RWPE1 (cell line): ENCODE results near the gene TNRC6C.
"Not testable (repeated sequence)": the region's sequence is repeated elsewhere in the genome, so short reads cannot be mapped to it uniquely, and the experiment has no call there.

Experiments used
- CTCF ChIA-PET: fragments of 350-600 bp; sonication (Branson Sonifier 250); formaldehyde crosslinking; extraction: SDS; loops from one replicate; lab custom pipeline; 2021; lab: Yijun Ruan, JAX
- POLR2A ChIA-PET: fragments of 400-600 bp; formaldehyde crosslinking; extraction: SDS; loops from one replicate; lab custom pipeline; 2020; ENCODE audit warnings: antibody characterized with exemption; ENCODE audit not compliant: low non-redundant PET; lab: Yijun Ruan, JAX
- DNase-seq: peaks from one replicate; pipeline ENCODE4 v3.0.0; 2012; ENCODE audit warnings: low spot score
- H3K27ac ChIP-seq: fragments of 450-650 bp; 2 replicates; pipeline ENCODE4 v1.5.1; 2017
- CTCF ChIP-seq: fragments of 450-650 bp; conservative IDR thresholded peaks from 2 replicates; pipeline ENCODE4 v1.5.1; 2017; ENCODE audit warnings: low read depth, mild to moderate bottlenecking

The TNRC6C gene

GRCh38 chr17:78135858-78136500 lies 177.5 kb downstream of the TNRC6C start:
- no peak for DNase-seq
- ChIA-PET POLR2A (no interaction called here), CTCF (interaction anchor here (0.6 kb wide), 1 partner anchor 23 kb away, joined by 3 read pairs; no protein-coding TSS in a partner anchor)
- H3K27ac ChIP-seq, result no peak overlapping the region
- TF ChIP-seq CTCF, result no peak

- DNase-seq, result no peak
- H3K27ac ChIP-seq, result peak overlapping the region; percentile 92; the same call in 1 of the 2 replicates
- ChIA-PET CTCF (interaction anchor here (1.1 to 1.7 kb wide), 4 partner anchors 8 to 41 kb away, joined by 3 to 6 read pairs (median 4); partner anchors contain the start of gene TMC8), POLR2A (interaction anchor here (0.6 kb wide), 1 partner anchor 30 kb away, joined by 7 read pairs; no protein-coding TSS in a partner anchor)
- TF ChIP-seq CTCF, result peak; percentile 37
Measured at GRCh38 chr17:78137392-78138203, 179.1 kb downstream of the TNRC6C start.

- no peak for DNase-seq
- no peak for TF ChIP-seq CTCF
- ChIA-PET POLR2A (interaction anchor here (0.6 kb wide), 1 partner anchor 29 kb away, joined by 7 read pairs; no protein-coding TSS in a partner anchor), CTCF (interaction anchor here (0.6 to 1.7 kb wide), 5 partner anchors 9 to 99 kb away, joined by 3 to 6 read pairs (median 4); partner anchors contain the start of gene TMC8)
- peak overlapping the region; percentile 92 for H3K27ac ChIP-seq
Measured at GRCh38 chr17:78138204-78139060, 179.9 kb downstream of the TNRC6C start.

- CTCF ChIA-PET, result interaction anchor here (0.6 to 0.7 kb wide), 3 partner anchors 41 to 185 kb away, joined by 3 to 8 read pairs (median 4); no protein-coding TSS in a partner anchor
- H3K27ac ChIP-seq, result peak overlapping the region; percentile 92
- POLR2A ChIA-PET, result interaction anchor here (0.7 kb wide), 1 partner anchor 42 kb away, joined by 3 read pairs; no protein-coding TSS in a partner anchor
- not testable (repeated sequence) for DNase-seq
Measured at GRCh38 chr17:78139861-78140168, 181.3 kb downstream of the TNRC6C start.

- ChIA-PET POLR2A (interaction anchor here (0.7 kb wide), 1 partner anchor 42 kb away, joined by 3 read pairs; no protein-coding TSS in a partner anchor), CTCF (interaction anchor here (0.6 to 0.7 kb wide), 3 partner anchors 40 to 186 kb away, joined by 3 to 8 read pairs (median 4); no protein-coding TSS in a partner anchor)
- peak; percentile 96 for DNase-seq
- no peak for TF ChIP-seq CTCF
- peak overlapping the region; percentile 92 for H3K27ac ChIP-seq
Measured at GRCh38 chr17:78140169-78141051, 181.9 kb downstream of the TNRC6C start.
